ENCODE data around the gene UNG. TPM values are rescaled to one million over a fixed set of nuclear protein-coding genes. Genes with fewer than 3 reads are reported as not detected.

Gene UNG
- total RNA-seq, 4 donors from 2014 or later = 21.6 to 32.7 (median 27.9) TPM

- H3K27ac ChIP-seq = no peak overlapping the region
- TF ChIP-seq CTCF (IDR thresholded peaks at IDR 0.05) = no peak
- no peak for TF ChIP-seq POLR2A (IDR thresholded peaks at IDR 0.05)
- H3K36me3 ChIP-seq = no peaks in the 10 kb centered on the region
- no peaks in the 10 kb centered on the region for H3K9me3 ChIP-seq
- no peaks in the 10 kb centered on the region for H3K27me3 ChIP-seq
- H3K4me1 ChIP-seq = no peaks in the 10 kb centered on the region
- intact Hi-C loops (cut with DNase I; ENCODE audit: low total_unique reads) = no loop called here
- DNase-seq = no peak
- H3K4me3 ChIP-seq = no peak overlapping the region
Measured at GRCh38 chr12:109082751-109083150, 14.6 kb upstream of the UNG start.

DNA sequence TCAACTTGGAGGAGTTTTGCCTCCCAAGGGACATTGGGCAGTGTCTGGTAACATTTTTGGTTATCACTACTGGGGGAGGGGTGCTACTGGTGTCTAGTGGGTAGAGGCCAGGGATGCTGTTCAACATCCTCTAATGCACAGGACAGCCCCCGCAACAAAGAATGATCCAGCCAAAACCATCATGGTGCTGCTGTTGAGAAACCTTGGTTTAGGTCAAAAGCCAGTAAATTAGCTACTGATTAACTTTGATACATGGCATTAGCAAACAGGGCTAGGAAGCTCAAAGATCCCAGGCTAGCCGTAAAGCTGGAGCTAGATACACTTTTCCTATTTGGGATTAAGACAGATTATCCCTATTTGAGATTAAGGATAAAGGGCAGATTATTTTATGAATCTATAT lies 13.0 kb upstream of the UNG start:
- no peaks in the 10 kb centered on the region for H3K27me3 ChIP-seq
- TF ChIP-seq POLR2A (IDR thresholded peaks at IDR 0.05) (no peak), CTCF (IDR thresholded peaks at IDR 0.05) (no peak)
- H3K27ac ChIP-seq = no peak overlapping the region
- no peaks in the 10 kb centered on the region for H3K36me3 ChIP-seq
- intact Hi-C loops (cut with DNase I; ENCODE audit: low total_unique reads) = no loop called here
- no peak overlapping the region for H3K4me3 ChIP-seq
- H3K9me3 ChIP-seq = no peaks in the 10 kb centered on the region
- no peaks in the 10 kb centered on the region for H3K4me1 ChIP-seq
- no peak for DNase-seq

GRCh38 chr12:109085590-109085989 lies 11.8 kb upstream of the UNG start:
- Histone ChIP-seq H3K36me3 (no peaks in the 10 kb centered on the region), H3K27ac (no peak overlapping the region), H3K4me1 (no peaks in the 10 kb centered on the region), H3K4me3 (no peak overlapping the region), H3K27me3 (no peaks in the 10 kb centered on the region), H3K9me3 (no peaks in the 10 kb centered on the region)
- no peak for TF ChIP-seq POLR2A (IDR thresholded peaks at IDR 0.05)
- no peak for TF ChIP-seq CTCF (IDR thresholded peaks at IDR 0.05)
- no peak for DNase-seq
- intact Hi-C loops (cut with DNase I; ENCODE audit: low total_unique reads) = no loop called here

DNA sequence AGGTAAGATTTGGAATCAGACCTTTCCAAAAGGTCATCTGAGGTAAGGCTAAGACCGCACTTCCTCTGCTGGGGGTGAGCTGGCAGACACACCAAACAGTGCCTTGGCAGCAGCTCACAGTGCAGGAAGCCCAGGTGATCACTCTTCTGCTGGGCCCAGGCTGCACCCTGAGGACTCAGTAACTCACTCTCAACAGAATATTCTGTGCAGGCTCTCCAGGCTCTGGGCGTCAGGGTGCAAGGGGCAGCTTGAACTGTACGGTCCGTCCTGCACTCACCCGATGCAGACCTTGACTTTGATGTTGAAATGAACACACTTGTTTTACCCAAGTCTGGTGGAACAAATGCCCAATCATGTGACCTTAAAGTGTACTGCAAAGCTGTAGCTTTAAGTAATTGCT lies 10.1 kb upstream of the UNG start:
- intact Hi-C loops (cut with DNase I; ENCODE audit: low total_unique reads) = no loop called here
- TF ChIP-seq POLR2A (IDR thresholded peaks at IDR 0.05) = no peak
- TF ChIP-seq CTCF (IDR thresholded peaks at IDR 0.05) = no peak
- Histone ChIP-seq H3K36me3 (no peaks in the 10 kb centered on the region), H3K4me3 (no peak overlapping the region), H3K9me3 (no peaks in the 10 kb centered on the region), H3K4me1 (peaks cover 2 to 9% of the 10 kb centered on the region in 2 donors), H3K27ac (no peak overlapping the region), H3K27me3 (no peaks in the 10 kb centered on the region)
- no peak for DNase-seq

- Histone ChIP-seq H3K4me1 (peaks cover 6 to 10% of the 10 kb centered on the region in 2 donors), H3K27ac (no peak overlapping the region), H3K36me3 (no peaks in the 10 kb centered on the region), H3K27me3 (no peaks in the 10 kb centered on the region), H3K4me3 (no peak overlapping the region), H3K9me3 (no peaks in the 10 kb centered on the region)
- TF ChIP-seq CTCF (IDR thresholded peaks at IDR 0.05) (no peak), POLR2A (IDR thresholded peaks at IDR 0.05) (no peak)
- intact Hi-C loops (cut with DNase I; ENCODE audit: low total_unique reads) = no loop called here
- DNase-seq = no peak
Measured at GRCh38 chr12:109088818-109089217, 8.6 kb upstream of the UNG start.
